Transverse colon (tissue), 4 donors: ENCODE results near the gene MFAP3L. TPM values are rescaled to one million over a fixed set of nuclear protein-coding genes. Genes with fewer than 3 reads are reported as not detected.
A peak's percentile ranks its signal among the peaks of the same experiment; 100 is the strongest.

Experiments
- DNase-seq: peaks from one replicate; pipeline ENCODE4 v3.0.0-alpha.2; 2019
- H3K27ac ChIP-seq, 4 donors: fragments of 200-600 bp; sonication (generic); 2 replicates each; pipeline ENCODE4 v1.5.1; 2016 to 2018; ENCODE audit warnings: inconsistent platforms in 4 of 4
- H3K27me3 ChIP-seq: fragments of 200-600 bp; sonication (generic); 2 replicates; pipeline ENCODE4 v1.5.1; 2017; ENCODE audit warnings: inconsistent platforms
- H3K36me3 ChIP-seq, 4 donors: fragments of 200-600 bp; sonication (generic); 2 replicates each; pipeline ENCODE4 v1.5.1; 2017 to 2019; ENCODE audit warnings: inconsistent platforms in 4 of 4
- H3K4me1 ChIP-seq, 4 donors: fragments of 200-600 bp; sonication (generic); 2 replicates each; pipeline ENCODE4 v1.5.1; 2017 to 2020; ENCODE audit warnings: inconsistent platforms in 4 of 4
- H3K4me3 ChIP-seq, 4 donors: fragments of 200-600 bp; sonication (generic); 1 replicate in 1 of 4; 2 replicates in 3 of 4; pipeline versions ENCODE4 v1.5.1 to v1.6.1; 2017 to 2019; ENCODE audit warnings: inconsistent platforms in 4 of 4
- H3K9me3 ChIP-seq, 2 donors: fragments of 200-600 bp; sonication (generic); 2 replicates each; pipeline ENCODE4 v1.5.1; 2017 to 2019; ENCODE audit warnings: inconsistent platforms in 2 of 2
- EP300 ChIP-seq: sonication (generic); formaldehyde crosslinking; IDR thresholded peaks from one replicate; pipeline ENCODE4 v1.6.1; 2017; ENCODE audit warnings: antibody characterized with exemption, low read depth
- POLR2A ChIP-seq: fragments of 450-650 bp; IDR thresholded peaks from one replicate; pipeline ENCODE4 v1.6.1; 2016; ENCODE audit warnings: antibody characterized with exemption, mild to moderate bottlenecking, moderate library complexity
- POLR2AphosphoS5 ChIP-seq, 3 donors: sonication (generic); formaldehyde crosslinking; IDR thresholded peaks; one replicate each; pipeline ENCODE4 v1.6.1; 2016; ENCODE audit warnings: antibody characterized with exemption in 3 of 3
- WGBS, 2 donors: methylation state at CpG; one replicate each; pipeline ENCODE4 v1.1.5; 2018; ENCODE audit warnings: low coverage in 1 of 2; 5-methylcytosine and 5-hydroxymethylcytosine counted together
- in situ Hi-C, 4 donors: fragments of 200-750 bp; cut with MboI; loops; one replicate each; pipeline versions ENCODE4 v1.15.0 to v1.15.1; 2017; ENCODE audit warnings: low sequenced_read_pairs in 3 of 4, low pct_ligation_motif_present in 1 of 4, low pct_unique_long_range_greater_than_20kb in 1 of 4
- intact Hi-C: fragments of 100-400 bp; cut with DNase I; formaldehyde crosslinking; loops from one replicate; pipeline ENCODE4 v1.15.1; 2023; ENCODE audit warnings: low total_unique reads
- total RNA-seq, 4 donors: library from RNA; depleted of rRNA; stranded (reverse); fragments of >200 nt; gene quantifications; one replicate each; pipeline ENCODE4 v1.1.0, GENCODE V29; 2016
- TF ChIP-seq, protein P1 (sequence below), 5 experiments: fragments of 200-600 bp in 3 of 5; fragments of 450-650 bp in 2 of 5; sonication (generic) in 3 of 5; IDR thresholded peaks; 1 replicate in 2 of 5; 2 replicates in 3 of 5; pipeline ENCODE4 v1.5.1; 2016 to 2017; ENCODE audit warnings: antibody characterized with exemption in 5 of 5, inconsistent platforms in 3 of 5, mild to moderate bottlenecking in 2 of 5, moderate library complexity in 1 of 5

MFAP3L gene
- total RNA-seq, 4 donors from 2014 or later = 0.60 to 25.4 (median 3.6) TPM

- no peaks in the 10 kb centered on the region for H3K36me3 ChIP-seq
- peak overlapping the region; percentile 68 to 88 (median 74) for H3K4me3 ChIP-seq
- TF ChIP-seq POLR2AphosphoS5 (IDR thresholded peaks at IDR 0.05) (no peak), POLR2A (no peak), EP300 (no peak)
- TF ChIP-seq, protein P1, sequence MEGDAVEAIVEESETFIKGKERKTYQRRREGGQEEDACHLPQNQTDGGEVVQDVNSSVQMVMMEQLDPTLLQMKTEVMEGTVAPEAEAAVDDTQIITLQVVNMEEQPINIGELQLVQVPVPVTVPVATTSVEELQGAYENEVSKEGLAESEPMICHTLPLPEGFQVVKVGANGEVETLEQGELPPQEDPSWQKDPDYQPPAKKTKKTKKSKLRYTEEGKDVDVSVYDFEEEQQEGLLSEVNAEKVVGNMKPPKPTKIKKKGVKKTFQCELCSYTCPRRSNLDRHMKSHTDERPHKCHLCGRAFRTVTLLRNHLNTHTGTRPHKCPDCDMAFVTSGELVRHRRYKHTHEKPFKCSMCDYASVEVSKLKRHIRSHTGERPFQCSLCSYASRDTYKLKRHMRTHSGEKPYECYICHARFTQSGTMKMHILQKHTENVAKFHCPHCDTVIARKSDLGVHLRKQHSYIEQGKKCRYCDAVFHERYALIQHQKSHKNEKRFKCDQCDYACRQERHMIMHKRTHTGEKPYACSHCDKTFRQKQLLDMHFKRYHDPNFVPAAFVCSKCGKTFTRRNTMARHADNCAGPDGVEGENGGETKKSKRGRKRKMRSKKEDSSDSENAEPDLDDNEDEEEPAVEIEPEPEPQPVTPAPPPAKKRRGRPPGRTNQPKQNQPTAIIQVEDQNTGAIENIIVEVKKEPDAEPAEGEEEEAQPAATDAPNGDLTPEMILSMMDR (IDR thresholded peaks at IDR 0.05) = no peak
- H3K9me3 ChIP-seq = no peaks in the 10 kb centered on the region
- in situ Hi-C loops = loop anchor here in 3 of 4 donors (25.0 kb wide), 2 partner anchors 388 to 413 kb away; partner anchors contain the start of genes CLCN3 (in 2 of the 3) and NEK1 (in 2 of the 3)
- DNase-seq = peak; percentile 11
- peaks cover 19% of the 10 kb centered on the region for H3K27me3 ChIP-seq
- H3K27ac ChIP-seq = peak overlapping the region; percentile 94 to 96 (median 96)
- intact Hi-C loops = loop anchor here (2.0 kb wide), 1 partner anchor 413 kb away; the partner anchor contains the start of gene NEK1
- 15 to 19% methylated on average over 5 to 58 of the region's 74 CpGs for WGBS, 2 donors
- peaks cover 0 to 12% (median 10%) of the 10 kb centered on the region in 4 donors for H3K4me1 ChIP-seq
These were observed 507 bp downstream of the MFAP3L start for GRCh38 chr4:170025523-170026252.

DNA sequence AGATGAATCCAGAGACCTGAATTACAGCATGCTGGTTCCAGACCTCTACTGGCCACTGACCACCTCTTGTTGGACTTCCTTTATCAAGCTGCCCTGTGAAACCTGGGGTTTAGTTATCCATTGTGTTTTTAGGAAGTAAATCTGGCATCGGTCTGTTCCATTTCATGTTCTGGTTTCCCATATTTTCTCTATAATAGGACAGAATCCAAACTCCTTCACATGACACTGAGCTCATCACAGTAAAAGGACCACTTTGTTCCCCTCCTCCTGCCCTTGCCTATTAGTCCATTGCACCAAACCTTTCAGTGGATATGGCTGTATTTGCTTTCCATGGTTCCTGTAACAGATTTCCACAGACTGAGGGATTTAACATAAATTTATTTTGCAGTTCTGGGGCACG lies 4.0 kb downstream of the MFAP3L start:
- Histone ChIP-seq H3K9me3 (no peaks in the 10 kb centered on the region), H3K4me1 (peaks cover 0 to 8% (median 6%) of the 10 kb centered on the region in 4 donors), H3K4me3 (no peak overlapping the region), H3K27ac (no peak overlapping the region), H3K27me3 (peaks cover 13% of the 10 kb centered on the region), H3K36me3 (no peaks in the 10 kb centered on the region)
- in situ Hi-C loops = no loop called here
- intact Hi-C loops = no loop called here
- WGBS, 2 donors = 75 to 88% methylated on average over 1 to 2 of the region's 2 CpGs
- TF ChIP-seq EP300 = no peak
- no peak for TF ChIP-seq POLR2AphosphoS5 (IDR thresholded peaks at IDR 0.05)
- TF ChIP-seq POLR2A = no peak
- TF ChIP-seq, protein P1 (IDR thresholded peaks at IDR 0.05) = no peak
- DNase-seq = no peak

DNA sequence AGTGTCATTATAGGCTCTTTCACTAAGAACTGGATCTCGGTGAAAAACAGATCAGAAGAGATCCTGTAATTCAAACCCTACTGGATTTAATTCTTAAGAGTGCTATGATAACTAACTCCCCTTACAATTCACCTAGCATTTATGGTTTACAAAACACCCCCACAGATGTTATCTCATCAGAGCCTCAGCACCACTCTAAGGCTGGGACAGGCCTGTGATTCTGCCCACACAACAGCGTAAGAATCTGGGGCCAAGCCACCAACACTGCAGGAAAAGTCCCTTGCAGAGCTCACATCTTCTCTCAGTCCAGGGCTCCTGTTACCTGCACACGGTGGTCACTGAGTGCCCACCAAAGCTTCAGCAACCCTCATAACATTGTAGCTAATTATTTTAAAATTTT lies 8.9 kb downstream of the MFAP3L start:
- H3K27me3 ChIP-seq = no peaks in the 10 kb centered on the region
- no peaks in the 10 kb centered on the region for H3K36me3 ChIP-seq
- no peak overlapping the region for H3K27ac ChIP-seq
- H3K9me3 ChIP-seq = no peaks in the 10 kb centered on the region
- WGBS, 2 donors = 68 to 71% methylated on average over 2 to 3 of the region's 3 CpGs
- no peak for TF ChIP-seq POLR2A
- TF ChIP-seq POLR2AphosphoS5 (IDR thresholded peaks at IDR 0.05) = no peak
- TF ChIP-seq, protein P1 (IDR thresholded peaks at IDR 0.05) = no peak
- TF ChIP-seq EP300 = no peak
- in situ Hi-C loops (no loop called here), intact Hi-C loops (no loop called here)
- peaks cover 0 to 4% (median 0%) of the 10 kb centered on the region in 4 donors for H3K4me1 ChIP-seq
- DNase-seq = no peak
- H3K4me3 ChIP-seq = no peak overlapping the region

GRCh38 chr4:170015285-170015684 lies 10.9 kb downstream of the MFAP3L start:
- H3K27ac ChIP-seq = no peak overlapping the region
- DNase-seq = no peak
- WGBS, 2 donors = 74 to 80% methylated on average over 4 of the region's 4 CpGs
- no peak overlapping the region for H3K4me3 ChIP-seq
- no peaks in the 10 kb centered on the region for H3K9me3 ChIP-seq
- no peaks in the 10 kb centered on the region for H3K36me3 ChIP-seq
- intact Hi-C loops = no loop called here
- TF ChIP-seq, protein P1 (IDR thresholded peaks at IDR 0.05) = no peak
- TF ChIP-seq POLR2A (no peak), EP300 (no peak), POLR2AphosphoS5 (IDR thresholded peaks at IDR 0.05) (no peak)
- in situ Hi-C loops = no loop called here
- H3K4me1 ChIP-seq = peaks cover 0 to 4% (median 0%) of the 10 kb centered on the region in 4 donors
- no peaks in the 10 kb centered on the region for H3K27me3 ChIP-seq
